SJSA1 (cell line): Measurements from ENCODE around the gene OR4D2. TPM values are rescaled to one million over a fixed set of nuclear protein-coding genes. Genes with fewer than 3 reads are reported as not detected.

Source experiments
- DNase-seq, 2 experiments: peaks; one replicate each; pipeline ENCODE4 v3.0.0-alpha.2; 2015 to 2020; ENCODE audit warnings: low spot score in 2 of 2, low read depth in 1 of 2
- H3K27ac ChIP-seq: fragments of 250-450 bp; sonication (Bioruptor Pico); 2 replicates; pipeline ENCODE4 v1.5.1; 2020; ENCODE audit warnings: mild to moderate bottlenecking, moderate library complexity
- H3K27me3 ChIP-seq: fragments of 250-450 bp; sonication (Bioruptor Pico); replicated peaks from 2 replicates; pipeline ENCODE4 v1.5.1; 2020; ENCODE audit warnings: mild to moderate bottlenecking, moderate library complexity
- H3K36me3 ChIP-seq: fragments of 250-450 bp; sonication (Bioruptor Pico); 2 replicates; pipeline ENCODE4 v1.5.1; 2020; ENCODE audit warnings: mild to moderate bottlenecking
- H3K4me1 ChIP-seq: fragments of 250-450 bp; sonication (Bioruptor Pico); replicated peaks from 2 replicates; pipeline ENCODE4 v1.6.1; 2021; ENCODE audit warnings: mild to moderate bottlenecking
- H3K4me3 ChIP-seq: fragments of 250-450 bp; sonication (Bioruptor Pico); 2 replicates; pipeline ENCODE4 v1.5.1; 2020; ENCODE audit warnings: mild to moderate bottlenecking
- H3K9me3 ChIP-seq: fragments of 250-450 bp; sonication (Bioruptor Pico); replicated peaks from 2 replicates; pipeline ENCODE4 v1.5.1; 2020; ENCODE audit warnings: mild to moderate bottlenecking
- total RNA-seq: library from RNA; depleted of rRNA; stranded (reverse); fragments of >200 nt; shearing (Covaris generic); gene quantifications from 2 replicates; pipeline ENCODE4 v1.2.3, GENCODE V29; 2014

Gene OR4D2
- total RNA-seq, 1 experiment from 2014 or later: not detected

- Histone ChIP-seq H3K4me1 (no peaks in the 10 kb centered on the region), H3K36me3 (no peaks in the 10 kb centered on the region), H3K9me3 (peaks cover 9% of the 10 kb centered on the region; the same call in 1 of the 2 replicates), H3K27ac (no peak overlapping the region), H3K27me3 (peaks cover 82% of the 10 kb centered on the region), H3K4me3 (no peak overlapping the region)
- DNase-seq: no peak
These were observed 13.7 kb upstream of the OR4D2 start for GRCh38 chr17:58153046-58153445.

- H3K9me3 ChIP-seq: peaks cover 9% of the 10 kb centered on the region; the same call in 1 of the 2 replicates
- H3K4me3 ChIP-seq: no peak overlapping the region
- DNase-seq: no peak
- no peak overlapping the region for H3K27ac ChIP-seq
- H3K4me1 ChIP-seq: no peaks in the 10 kb centered on the region
- H3K27me3 ChIP-seq: peaks cover 80% of the 10 kb centered on the region
- no peaks in the 10 kb centered on the region for H3K36me3 ChIP-seq
These were observed 13.1 kb upstream of the OR4D2 start for GRCh38 chr17:58153671-58154070.

- no peaks in the 10 kb centered on the region for H3K36me3 ChIP-seq
- H3K4me1 ChIP-seq: no peaks in the 10 kb centered on the region
- H3K27me3 ChIP-seq: peaks cover 75% of the 10 kb centered on the region
- peaks cover 9% of the 10 kb centered on the region; the same call in 1 of the 2 replicates for H3K9me3 ChIP-seq
- H3K4me3 ChIP-seq: no peak overlapping the region
- H3K27ac ChIP-seq: no peak overlapping the region
- no peak for DNase-seq
These were observed 9.7 kb upstream of the OR4D2 start for GRCh38 chr17:58156839-58157803.

- no peaks in the 10 kb centered on the region for H3K4me1 ChIP-seq
- H3K4me3 ChIP-seq: no peak overlapping the region
- no peak overlapping the region for H3K27ac ChIP-seq
- H3K27me3 ChIP-seq: peaks cover 82% of the 10 kb centered on the region
- no peaks in the 10 kb centered on the region for H3K36me3 ChIP-seq
- H3K9me3 ChIP-seq: peaks cover 9% of the 10 kb centered on the region; the same call in 1 of the 2 replicates
- no peak for DNase-seq
These were observed 8.6 kb upstream of the OR4D2 start for GRCh38 chr17:58158181-58158580.

- Histone ChIP-seq H3K4me1 (no peaks in the 10 kb centered on the region), H3K4me3 (no peak overlapping the region), H3K27me3 (peaks cover 63% of the 10 kb centered on the region), H3K9me3 (peaks cover 7% of the 10 kb centered on the region; the same call in 1 of the 2 replicates), H3K27ac (no peak overlapping the region), H3K36me3 (no peaks in the 10 kb centered on the region)
- DNase-seq: no peak
These were observed 5.2 kb upstream of the OR4D2 start for GRCh38 chr17:58161566-58161965.

- Histone ChIP-seq H3K4me3 (no peak overlapping the region), H3K27ac (no peak overlapping the region), H3K9me3 (no peaks in the 10 kb centered on the region), H3K36me3 (no peaks in the 10 kb centered on the region), H3K4me1 (no peaks in the 10 kb centered on the region), H3K27me3 (peaks cover 44% of the 10 kb centered on the region)
- no peak for DNase-seq
These were observed 801 bp upstream of the OR4D2 start for GRCh38 chr17:58165981-58166380.

- Histone ChIP-seq H3K27ac (no peak overlapping the region), H3K9me3 (no peaks in the 10 kb centered on the region), H3K27me3 (peaks cover 33% of the 10 kb centered on the region)
These were observed 3.8 kb downstream of the OR4D2 start for GRCh38 chr17:58170622-58171021.

GRCh38 chr17:58172369-58173071 is 5.7 kb downstream of the OR4D2 start:
- Histone ChIP-seq H3K36me3 (no peaks in the 10 kb centered on the region), H3K27ac (no peak overlapping the region), H3K4me3 (no peak overlapping the region), H3K9me3 (no peaks in the 10 kb centered on the region), H3K4me1 (no peaks in the 10 kb centered on the region), H3K27me3 (peaks cover 36% of the 10 kb centered on the region)
- no peak for DNase-seq

More at GRCh38 chr17:58170622-58171021, 3.8 kb downstream of the OR4D2 start:
- H3K4me3 ChIP-seq: no peak overlapping the region
- DNase-seq: no peak
- H3K4me1 ChIP-seq: no peaks in the 10 kb centered on the region
- H3K36me3 ChIP-seq: no peaks in the 10 kb centered on the region

GRCh38 chr17:58174871-58175270 is 8.1 kb downstream of the OR4D2 start:
- Histone ChIP-seq H3K4me3 (no peak overlapping the region), H3K9me3 (no peaks in the 10 kb centered on the region), H3K27me3 (peaks cover 40% of the 10 kb centered on the region), H3K4me1 (no peaks in the 10 kb centered on the region), H3K36me3 (no peaks in the 10 kb centered on the region), H3K27ac (no peak overlapping the region)
- no peak for DNase-seq

- H3K27me3 ChIP-seq: peaks cover 31% of the 10 kb centered on the region
- DNase-seq: no peak
- H3K9me3 ChIP-seq: no peaks in the 10 kb centered on the region
- no peaks in the 10 kb centered on the region for H3K36me3 ChIP-seq
- H3K27ac ChIP-seq: no peak overlapping the region
- no peaks in the 10 kb centered on the region for H3K4me1 ChIP-seq
- no peak overlapping the region for H3K4me3 ChIP-seq
These were observed 9.4 kb downstream of the OR4D2 start for GRCh38 chr17:58176200-58176599.

GRCh38 chr17:58181796-58182195 is 15.0 kb downstream of the OR4D2 start:
- Histone ChIP-seq H3K27ac (no peak overlapping the region), H3K4me1 (no peaks in the 10 kb centered on the region), H3K4me3 (no peak overlapping the region), H3K36me3 (no peaks in the 10 kb centered on the region), H3K9me3 (no peaks in the 10 kb centered on the region), H3K27me3 (peaks cover 16% of the 10 kb centered on the region)
- DNase-seq: peak in 1 of 2 experiments; percentile 17

- DNase-seq: no peak
- Histone ChIP-seq H3K27me3 (peaks cover 23% of the 10 kb centered on the region), H3K4me1 (no peaks in the 10 kb centered on the region), H3K9me3 (no peaks in the 10 kb centered on the region), H3K27ac (no peak overlapping the region), H3K36me3 (no peaks in the 10 kb centered on the region), H3K4me3 (no peak overlapping the region)
These were observed 16.7 kb downstream of the OR4D2 start for GRCh38 chr17:58183514-58183913.

GRCh38 chr17:58184308-58184985 is 17.7 kb downstream of the OR4D2 start:
- Histone ChIP-seq H3K27ac (no peak overlapping the region), H3K36me3 (no peaks in the 10 kb centered on the region), H3K4me3 (no peak overlapping the region), H3K27me3 (peaks cover 26% of the 10 kb centered on the region), H3K9me3 (no peaks in the 10 kb centered on the region), H3K4me1 (no peaks in the 10 kb centered on the region)
- peak in 1 of 2 experiments; percentile 39 for DNase-seq
